DOHH2 (cell line): Measurements from ENCODE around the gene CCT6B.

Source experiments
- H3F3A ChIP-seq: fragments of 200-600 bp; sonication (generic), shearing (Covaris generic); 2 replicates; pipeline ENCODE4 v1.6.0; 2016; ENCODE audit warnings: antibody characterized with exemption, mild to moderate bottlenecking; ENCODE audit not compliant: control insufficient read depth, insufficient read depth
- H3K27ac ChIP-seq: fragments of 200-600 bp; sonication (generic); 2 replicates; pipeline ENCODE4 v1.5.1; 2014; ENCODE audit warnings: low read depth, mild to moderate bottlenecking, low read length, moderate library complexity
- H3K27me3 ChIP-seq: fragments of 200-600 bp; sonication (generic); 2 replicates; pipeline ENCODE4 v1.6.1; 2014; ENCODE audit warnings: mild to moderate bottlenecking, low read length, mixed read lengths; ENCODE audit not compliant: control insufficient read depth
- H3K36me3 ChIP-seq: fragments of 200-600 bp; sonication (generic); 2 replicates; pipeline ENCODE4 v1.6.1; 2014; ENCODE audit warnings: mild to moderate bottlenecking, low read length, moderate library complexity, mixed read lengths; ENCODE audit not compliant: control insufficient read depth
- H3K4me1 ChIP-seq: fragments of 200-600 bp; sonication (generic); 2 replicates; pipeline ENCODE4 v1.6.1; 2014; ENCODE audit warnings: mild to moderate bottlenecking, low read length, mixed read lengths; ENCODE audit not compliant: control insufficient read depth
- H3K4me2 ChIP-seq: fragments of 200-600 bp; sonication (generic); 2 replicates; pipeline ENCODE4 v1.6.0; 2014; ENCODE audit warnings: mild to moderate bottlenecking, low read length, moderate library complexity
- H3K4me3 ChIP-seq: fragments of 200-600 bp; sonication (generic); 2 replicates; pipeline ENCODE4 v1.5.1; 2014; ENCODE audit warnings: mild to moderate bottlenecking, low read length, mixed read lengths
- H3K79me2 ChIP-seq: fragments of 200-600 bp; sonication (generic); 2 replicates; pipeline ENCODE4 v1.6.1; 2014; ENCODE audit warnings: mild to moderate bottlenecking, low read length, mixed read lengths; ENCODE audit not compliant: control insufficient read depth
- H3K9me2 ChIP-seq: fragments of 200-600 bp; sonication (generic); replicated peaks from 2 replicates; pipeline ENCODE4 v1.6.1; 2014; ENCODE audit warnings: mild to moderate bottlenecking, low read length, mixed read lengths; ENCODE audit not compliant: control insufficient read depth
- H3K9me3 ChIP-seq: fragments of 200-600 bp; sonication (generic); 2 replicates; pipeline ENCODE4 v1.6.1; 2014; ENCODE audit warnings: antibody characterized with exemption, low read length, mixed read lengths; ENCODE audit not compliant: control insufficient read depth, insufficient read depth
- H4K20me1 ChIP-seq: fragments of 200-600 bp; sonication (generic); 2 replicates; pipeline ENCODE4 v1.6.0; 2014; ENCODE audit warnings: low read depth, mild to moderate bottlenecking, antibody characterized with exemption, low read length, moderate library complexity; ENCODE audit not compliant: control insufficient read depth, insufficient read depth
- CTCF ChIP-seq: fragments of 200-600 bp; sonication (generic); IDR thresholded peaks from one replicate; pipeline ENCODE4 v1.5.1; 2014; ENCODE audit warnings: antibody characterized with exemption, mild to moderate bottlenecking, low read depth, low read length; ENCODE audit not compliant: poor library complexity, severe bottlenecking
- EZH2phosphoT487 ChIP-seq: fragments of 200-600 bp; sonication (generic); IDR thresholded peaks from 2 replicates; pipeline ENCODE4 v1.6.1; 2017; ENCODE audit warnings: borderline replicate concordance, mild to moderate bottlenecking, antibody characterized with exemption, low read length, moderate library complexity, mixed read lengths

The CCT6B gene

GRCh38 chr17:35006345-35006744 is 45.1 kb upstream of the CCT6B start:
- Histone ChIP-seq H3K9me3 (no peaks in the 10 kb centered on the region), H3K9me2 (no peaks in the 10 kb centered on the region), H4K20me1 (no peaks in the 10 kb centered on the region; the same call in 1 of the 2 replicates), H3K79me2 (no peaks in the 10 kb centered on the region), H3F3A (no peaks in the 10 kb centered on the region), H3K4me3 (no peak overlapping the region), H3K4me1 (no peaks in the 10 kb centered on the region), H3K27ac (no peak overlapping the region), H3K36me3 (peaks cover 45% of the 10 kb centered on the region), H3K27me3 (no peaks in the 10 kb centered on the region), H3K4me2 (no peak overlapping the region)
- TF ChIP-seq CTCF: no peak
- TF ChIP-seq EZH2phosphoT487: no peak

GRCh38 chr17:35003778-35004177 is 42.5 kb upstream of the CCT6B start:
- Histone ChIP-seq H3K4me3 (no peak overlapping the region), H3K79me2 (no peaks in the 10 kb centered on the region), H3K27ac (no peak overlapping the region), H3F3A (no peaks in the 10 kb centered on the region), H3K9me2 (no peaks in the 10 kb centered on the region), H3K9me3 (no peaks in the 10 kb centered on the region), H3K4me2 (no peak overlapping the region), H3K36me3 (peaks cover 63% of the 10 kb centered on the region), H4K20me1 (no peaks in the 10 kb centered on the region), H3K27me3 (no peaks in the 10 kb centered on the region), H3K4me1 (no peaks in the 10 kb centered on the region)
- TF ChIP-seq EZH2phosphoT487: no peak
- TF ChIP-seq CTCF: no peak

- Histone ChIP-seq H3K4me1 (no peaks in the 10 kb centered on the region), H3K9me2 (no peaks in the 10 kb centered on the region), H3K9me3 (no peaks in the 10 kb centered on the region), H3K4me3 (no peak overlapping the region), H3K4me2 (no peak overlapping the region), H3K36me3 (peaks cover 71% of the 10 kb centered on the region), H3K79me2 (no peaks in the 10 kb centered on the region), H3F3A (no peaks in the 10 kb centered on the region), H3K27ac (no peak overlapping the region), H3K27me3 (no peaks in the 10 kb centered on the region), H4K20me1 (no peaks in the 10 kb centered on the region)
- TF ChIP-seq EZH2phosphoT487 (no peak), CTCF (no peak)
Measured at GRCh38 chr17:35002876-35003551, 41.8 kb upstream of the CCT6B start.
